Dendritic cell treated with granulocyte-macrophage colony-stimulating factor and Interleukin-4, amounts not matched to agents 40 ng/mL and 50 ng/mL, for 4 days (primary cell): ENCODE measurements around the gene SPIB.
"Not testable (repeated sequence)": the region's sequence is repeated elsewhere in the genome, so short reads cannot be mapped to it uniquely, and the experiment has no call there.

Source experiments
- H3K27ac Mint-ChIP-seq: one replicate; pipeline ENCODE4 v1.8.0; 2022; ENCODE audit warnings: mild to moderate bottlenecking, mixed read lengths
- H3K27me3 Mint-ChIP-seq: one replicate; pipeline ENCODE4 v1.8.0; 2022; ENCODE audit warnings: mild to moderate bottlenecking, mixed read lengths
- H3K36me3 Mint-ChIP-seq: one replicate; pipeline ENCODE4 v1.8.0; 2022; ENCODE audit warnings: low read depth, mixed read lengths
- H3K4me1 Mint-ChIP-seq: one replicate; pipeline ENCODE4 v1.8.0; 2022; ENCODE audit warnings: low read depth, mixed read lengths
- H3K4me3 Mint-ChIP-seq: one replicate; pipeline ENCODE4 v1.8.0; 2022; ENCODE audit warnings: mild to moderate bottlenecking, moderate library complexity, mixed read lengths
- H3K9me3 Mint-ChIP-seq: one replicate; pipeline ENCODE4 v1.8.0; 2022; ENCODE audit warnings: mixed read lengths
- intact Hi-C: fragments of 100-400 bp; cut with micrococcal nuclease; formaldehyde crosslinking; loops from one replicate; pipeline ENCODE4 v1.15.0; 2022

The SPIB gene

GRCh38 chr19:50467566-50467965 is 48.8 kb downstream of the SPIB start:
- H3K9me3 Mint-ChIP-seq: no peaks in the 10 kb centered on the region
- no peak overlapping the region for H3K27ac Mint-ChIP-seq
- no peaks in the 10 kb centered on the region for H3K4me1 Mint-ChIP-seq
- intact Hi-C loops: no loop called here
- H3K4me3 Mint-ChIP-seq: no peak overlapping the region
- H3K27me3 Mint-ChIP-seq: peaks cover 22% of the 10 kb centered on the region
- no peaks in the 10 kb centered on the region for H3K36me3 Mint-ChIP-seq

GRCh38 chr19:50468818-50469217 is 50.1 kb downstream of the SPIB start:
- Mint-ChIP-seq H3K27ac (no peak overlapping the region), H3K36me3 (no peaks in the 10 kb centered on the region), H3K4me1 (no peaks in the 10 kb centered on the region), H3K4me3 (no peak overlapping the region), H3K9me3 (no peaks in the 10 kb centered on the region), H3K27me3 (peaks cover 21% of the 10 kb centered on the region)
- intact Hi-C loops: no loop called here

- H3K27ac Mint-ChIP-seq, H3K9me3 Mint-ChIP-seq, H3K4me3 Mint-ChIP-seq, intact Hi-C loops: not testable (repeated sequence)
- Mint-ChIP-seq H3K27me3 (peaks cover 14% of the 10 kb centered on the region), H3K36me3 (peaks cover 20% of the 10 kb centered on the region), H3K4me1 (peaks cover 15% of the 10 kb centered on the region)
Measured at GRCh38 chr19:50473336-50473735, 54.6 kb downstream of the SPIB start.

DNA sequence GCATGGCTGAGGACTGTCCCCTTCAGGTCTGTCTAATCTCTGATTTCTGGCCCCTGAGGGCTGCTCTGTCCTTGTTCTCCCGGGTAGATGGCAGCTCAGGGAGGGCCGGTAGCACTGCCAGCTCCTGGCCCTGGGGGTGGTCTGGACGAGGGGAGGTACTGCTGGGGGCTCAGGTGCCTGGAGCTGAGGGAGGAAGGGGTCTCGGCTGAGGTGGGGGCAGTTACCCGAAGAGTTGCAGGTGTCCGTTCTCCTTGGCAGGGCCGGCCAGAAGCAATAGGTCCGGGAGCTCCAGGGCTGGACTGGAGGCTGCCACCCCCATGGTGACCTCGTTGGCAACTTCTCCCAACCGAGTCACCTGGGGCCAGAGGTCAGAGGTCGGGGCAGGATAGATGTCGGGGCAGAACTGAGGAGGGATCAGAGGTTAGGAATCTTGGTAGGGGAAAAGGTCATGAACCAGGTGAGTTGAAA is 56.4 kb downstream of the SPIB start:
- Mint-ChIP-seq H3K4me1 (peaks cover 15% of the 10 kb centered on the region), H3K27me3 (peaks cover 5% of the 10 kb centered on the region), H3K36me3 (peaks cover 38% of the 10 kb centered on the region), H3K9me3 (no peaks in the 10 kb centered on the region), H3K4me3 (no peak overlapping the region), H3K27ac (peak overlapping the region; percentile 88)
- intact Hi-C loops: no loop called here

DNA sequence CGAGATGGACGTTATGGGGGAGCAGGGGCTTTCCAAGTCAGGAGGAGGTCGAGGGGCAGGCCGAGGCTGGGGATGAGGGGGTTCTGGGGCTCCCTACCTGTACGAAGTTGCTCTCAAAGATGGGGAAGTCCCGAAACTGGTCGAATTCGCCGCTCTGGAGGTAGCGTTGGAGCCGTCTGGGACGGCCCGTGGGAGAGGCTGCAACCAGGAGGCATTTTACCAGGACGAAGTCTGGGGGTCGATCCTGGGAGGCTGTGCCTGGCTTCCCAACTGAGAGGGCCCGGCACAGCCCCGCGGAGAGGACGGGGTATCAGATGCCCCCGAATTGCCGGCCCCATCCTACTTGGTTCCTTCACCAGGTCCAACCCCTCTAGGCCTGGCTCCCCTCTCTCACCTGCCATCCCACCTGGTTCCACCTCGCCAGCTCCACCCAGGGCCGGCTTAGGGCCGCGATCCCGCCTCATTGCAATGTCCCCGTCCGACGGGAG is 57.0 kb downstream of the SPIB start:
- H3K4me3 Mint-ChIP-seq: peak overlapping the region; percentile 93
- peaks cover 5% of the 10 kb centered on the region for H3K27me3 Mint-ChIP-seq
- H3K27ac Mint-ChIP-seq: peak overlapping the region; percentile 88
- intact Hi-C loops: loop anchor here (1.0 kb wide), 2 partner anchors 36 to 146 kb away; partner anchors contain the start of genes JOSD2 and KCNC3
- no peaks in the 10 kb centered on the region for H3K9me3 Mint-ChIP-seq
- peaks cover 15% of the 10 kb centered on the region for H3K4me1 Mint-ChIP-seq
- peaks cover 45% of the 10 kb centered on the region for H3K36me3 Mint-ChIP-seq

DNA sequence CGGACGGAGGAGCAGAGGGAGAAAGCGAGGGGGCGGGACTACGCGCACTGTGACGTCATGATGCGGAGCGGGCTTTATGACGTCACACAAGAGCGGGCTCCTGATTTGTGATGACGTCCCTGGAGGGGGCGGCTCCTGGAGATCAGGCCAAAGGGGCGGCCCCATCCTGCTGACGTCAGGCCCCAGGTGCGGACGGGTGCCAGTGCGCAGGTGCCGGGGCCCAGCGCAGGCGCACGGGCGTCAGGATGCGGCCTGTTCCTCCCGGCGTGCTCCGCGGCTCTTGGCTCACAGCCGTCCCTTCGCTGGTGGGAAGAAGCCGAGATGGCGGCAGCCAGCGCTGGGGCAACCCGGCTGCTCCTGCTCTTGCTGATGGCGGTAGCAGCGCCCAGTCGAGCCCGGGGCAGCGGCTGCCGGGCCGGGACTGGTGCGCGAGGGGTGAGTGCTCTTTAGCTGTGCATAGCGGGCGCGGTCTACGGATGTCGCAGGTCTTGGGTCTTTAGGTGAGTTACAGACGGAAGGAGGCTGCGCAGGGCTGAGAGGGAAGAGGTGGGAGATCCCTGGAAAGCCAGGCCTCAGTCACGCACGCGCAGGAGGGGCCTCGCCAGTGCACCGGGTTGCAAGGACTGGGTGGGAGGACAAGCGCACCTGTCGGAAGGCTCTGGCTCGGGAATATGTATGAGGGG is 57.6 kb downstream of the SPIB start, which contains the start of the genes EMC10 and GARIN5A:
EMC10 (plus strand) TSS at position 284 of the 683 bp plus-strand sequence; CDS start at position 322, 38 bp downstream.
GARIN5A (minus strand) TSS at position 625 of the 683 bp plus-strand sequence; CDS start at position 165, 460 bp downstream.
- H3K4me1 Mint-ChIP-seq: peaks cover 20% of the 10 kb centered on the region
- H3K9me3 Mint-ChIP-seq: no peaks in the 10 kb centered on the region

DNA sequence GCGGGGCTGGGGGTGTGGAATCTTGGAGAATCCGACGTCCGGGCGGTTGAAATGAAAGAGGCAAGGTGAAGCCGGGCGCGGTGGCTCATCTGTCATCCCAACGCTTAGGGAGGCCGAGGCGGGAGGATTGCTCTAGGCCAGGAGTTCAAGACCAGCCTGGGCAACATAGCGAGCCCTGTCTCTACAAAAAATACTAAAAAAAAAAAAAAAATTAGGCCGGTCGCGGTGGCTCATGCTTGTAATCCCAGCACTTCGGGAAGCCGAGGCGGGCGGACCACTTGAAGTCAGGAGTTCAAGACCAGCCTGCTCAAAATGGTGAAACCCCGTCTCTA is 58.1 kb downstream of the SPIB start:
- no peaks in the 10 kb centered on the region for H3K9me3 Mint-ChIP-seq
- intact Hi-C loops: loop anchor here (1.0 kb wide), 2 partner anchors 34 to 148 kb away; partner anchors contain the start of genes JOSD2 and KCNC3
- peak overlapping the region; percentile 88 for H3K27ac Mint-ChIP-seq
- peaks cover 5% of the 10 kb centered on the region for H3K27me3 Mint-ChIP-seq
- peaks cover 56% of the 10 kb centered on the region for H3K36me3 Mint-ChIP-seq
- peaks cover 20% of the 10 kb centered on the region for H3K4me1 Mint-ChIP-seq
- peak overlapping the region; percentile 93 for H3K4me3 Mint-ChIP-seq

More for the DNA sequence above, 57.6 kb downstream of the SPIB start, which contains the start of the genes EMC10 and GARIN5A:
- H3K27me3 Mint-ChIP-seq: peaks cover 5% of the 10 kb centered on the region
- H3K4me3 Mint-ChIP-seq: peak within 1 kb of the TSS; percentile 93
- intact Hi-C loops: loop anchor here (1.0 kb wide), 2 partner anchors 35 to 147 kb away; partner anchors contain the start of genes JOSD2 and KCNC3
- peaks cover 51% of the 10 kb centered on the region for H3K36me3 Mint-ChIP-seq
- peak within 1 kb of the TSS; percentile 88 for H3K27ac Mint-ChIP-seq

DNA sequence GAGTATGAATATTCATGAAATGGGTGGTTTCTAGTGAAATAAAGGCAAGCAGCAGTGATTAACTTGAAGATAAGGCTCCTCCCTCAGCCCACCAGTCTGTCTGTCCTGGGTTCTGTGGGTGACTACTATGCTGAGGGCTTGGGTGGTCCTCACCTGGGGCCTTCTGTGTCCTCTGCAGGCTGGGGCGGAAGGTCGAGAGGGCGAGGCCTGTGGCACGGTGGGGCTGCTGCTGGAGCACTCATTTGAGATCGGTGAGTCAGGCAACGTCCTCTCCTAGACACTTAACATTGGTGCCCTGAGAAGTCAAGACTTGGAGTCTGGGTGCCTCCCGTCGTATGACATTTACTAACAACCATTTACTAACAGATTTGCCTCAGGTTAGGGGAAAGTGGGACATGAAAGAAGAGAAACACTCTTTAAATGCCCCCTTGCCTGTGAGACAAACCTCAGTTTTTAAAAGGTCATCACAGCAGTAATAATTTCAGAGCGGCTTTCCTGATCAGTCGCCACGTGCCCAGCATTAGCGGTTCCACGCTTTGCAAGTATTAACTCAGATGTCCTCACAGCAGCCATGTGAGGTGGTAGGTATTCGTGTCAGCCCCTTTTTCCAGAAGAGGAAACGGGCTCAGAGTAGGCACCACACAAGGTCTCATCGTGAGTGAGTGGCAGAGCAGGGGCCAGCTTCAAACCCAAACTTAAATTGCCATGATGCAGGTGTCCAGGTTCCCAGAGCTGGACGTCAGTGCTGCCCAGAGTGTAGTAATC is 59.2 kb downstream of the SPIB start:
- Mint-ChIP-seq H3K4me3 (peak overlapping the region; percentile 93), H3K36me3 (peaks cover 66% of the 10 kb centered on the region), H3K27me3 (peaks cover 5% of the 10 kb centered on the region), H3K9me3 (no peaks in the 10 kb centered on the region), H3K27ac (peak overlapping the region; percentile 88), H3K4me1 (peaks cover 20% of the 10 kb centered on the region)
- intact Hi-C loops: no loop called here

- Mint-ChIP-seq H3K27me3 (peaks cover 4% of the 10 kb centered on the region), H3K36me3 (peaks cover 75% of the 10 kb centered on the region), H3K27ac (no peak overlapping the region), H3K4me3 (no peak overlapping the region), H3K4me1 (peaks cover 20% of the 10 kb centered on the region), H3K9me3 (no peaks in the 10 kb centered on the region)
- intact Hi-C loops: no loop called here
Measured at GRCh38 chr19:50478901-50479715, 60.4 kb downstream of the SPIB start.

DNA sequence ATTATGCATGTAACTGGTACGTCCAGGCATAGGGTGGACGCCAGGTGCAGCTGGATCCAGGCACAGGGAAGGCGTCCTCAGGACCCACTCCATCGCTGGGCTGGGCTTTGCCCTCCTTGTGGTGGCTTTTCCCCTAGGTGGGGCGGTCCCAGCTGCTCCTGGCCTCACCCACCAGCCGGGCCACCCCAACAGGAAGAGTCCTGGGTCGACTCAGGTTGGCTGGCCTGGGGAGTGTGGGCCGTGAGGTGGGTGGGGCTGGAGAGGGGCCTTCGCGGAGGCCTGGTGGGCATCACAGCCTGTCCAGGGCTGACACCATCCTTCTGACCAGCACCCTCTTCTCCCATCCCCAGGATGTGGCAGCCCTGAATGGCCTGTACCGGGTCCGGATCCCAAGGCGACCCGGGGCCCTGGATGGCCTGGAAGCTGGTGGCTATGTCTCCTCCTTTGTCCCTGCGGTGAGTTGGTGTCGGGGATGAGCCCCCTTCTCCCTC is 61.1 kb downstream of the SPIB start:
- Mint-ChIP-seq H3K27me3 (peaks cover 4% of the 10 kb centered on the region), H3K9me3 (no peaks in the 10 kb centered on the region), H3K27ac (no peak overlapping the region), H3K4me3 (no peak overlapping the region), H3K36me3 (peaks cover 82% of the 10 kb centered on the region), H3K4me1 (peaks cover 20% of the 10 kb centered on the region)
- intact Hi-C loops: no loop called here

DNA sequence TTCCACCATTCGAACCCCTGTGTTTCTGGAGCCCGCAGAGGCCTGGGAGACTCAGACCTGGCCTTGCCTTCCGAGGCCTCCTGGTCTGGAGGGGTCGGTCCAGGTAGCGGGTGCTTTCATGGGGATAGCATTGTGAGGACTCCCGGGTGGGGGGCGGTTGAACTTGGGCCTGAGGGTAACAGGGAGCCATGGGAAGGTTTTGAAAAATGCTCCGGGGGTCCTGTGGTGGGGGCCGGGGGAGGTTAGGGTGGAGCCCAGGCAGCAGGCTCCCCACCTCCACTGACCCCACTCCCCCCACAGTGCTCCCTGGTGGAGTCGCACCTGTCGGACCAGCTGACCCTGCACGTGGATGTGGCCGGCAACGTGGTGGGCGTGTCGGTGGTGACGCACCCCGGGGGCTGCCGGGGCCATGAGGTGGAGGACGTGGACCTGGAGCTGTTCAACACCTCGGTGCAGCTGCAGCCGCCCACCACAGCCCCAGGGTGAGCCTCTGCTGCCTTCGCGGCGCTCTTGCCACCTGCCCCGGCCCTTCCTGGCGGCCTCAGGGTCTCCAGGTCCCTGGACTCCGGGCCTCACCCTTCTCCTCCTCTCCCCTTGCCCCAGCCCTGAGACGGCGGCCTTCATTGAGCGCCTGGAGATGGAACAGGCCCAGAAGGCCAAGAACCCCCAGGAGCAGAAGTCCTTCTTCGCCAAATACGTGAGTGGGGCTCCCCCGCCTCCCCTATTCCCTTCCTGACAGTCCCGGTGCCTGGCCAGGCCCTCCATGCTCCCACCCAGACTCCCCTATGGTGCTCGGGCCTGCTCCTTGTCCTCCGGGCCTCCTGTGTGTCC is 61.8 kb downstream of the SPIB start:
- Mint-ChIP-seq H3K4me1 (peaks cover 26% of the 10 kb centered on the region), H3K27me3 (peaks cover under 1% of the 10 kb centered on the region), H3K4me3 (no peak overlapping the region), H3K27ac (peak overlapping the region; percentile 11), H3K36me3 (peaks cover 89% of the 10 kb centered on the region), H3K9me3 (no peaks in the 10 kb centered on the region)
- intact Hi-C loops: no loop called here
